Testis (tissue), 3 donors: ENCODE results near the gene PYCR2. TPM values are rescaled to one million over a fixed set of nuclear protein-coding genes. Genes with fewer than 3 reads are reported as not detected.

Experiments
- DNase-seq: peaks from one replicate; pipeline ENCODE4 v3.0.0-alpha.2; 2019
- H3K27ac ChIP-seq, 2 donors: fragments of 200-600 bp; sonication (generic); one replicate each; pipeline ENCODE4 v1.5.1; 2019
- H3K27me3 ChIP-seq: fragments of 200-600 bp; sonication (generic); one replicate; pipeline ENCODE4 v1.5.1; 2019
- H3K36me3 ChIP-seq: fragments of 200-600 bp; sonication (generic); one replicate; pipeline ENCODE4 v1.5.1; 2017; ENCODE audit warnings: low read depth; ENCODE audit errors: missing control alignments
- H3K4me1 ChIP-seq: fragments of 200-600 bp; sonication (generic); one replicate; pipeline ENCODE4 v1.5.1; 2019
- H3K4me3 ChIP-seq, 2 donors: fragments of 200-600 bp; sonication (generic); one replicate each; pipeline ENCODE4 v1.5.1; 2017 to 2019
- H3K9me3 ChIP-seq: fragments of 200-600 bp; sonication (generic); one replicate; pipeline ENCODE4 v1.5.1; 2017
- POLR2A ChIP-seq: fragments of 450-650 bp; IDR thresholded peaks from one replicate; pipeline ENCODE4 v1.6.1; 2017; ENCODE audit warnings: antibody characterized with exemption, mild to moderate bottlenecking, moderate library complexity
- WGBS, 2 donors: methylation state at CpG; one replicate each; pipeline ENCODE4 v1.1.5; 2018; 5-methylcytosine and 5-hydroxymethylcytosine counted together
- intact Hi-C: fragments of 100-400 bp; cut with DNase I; formaldehyde crosslinking; loops from one replicate; pipeline ENCODE4 v1.15.1; 2023; ENCODE audit warnings: low total_unique reads
- polyA plus RNA-seq: library from polyadenylated mRNA; stranded (reverse); fragments of 350-450 nt; fragmentation: Illumina TruSeq; extraction: RNeasy Lipid Tissue Mini Kit (QIAGEN cat#74804); gene quantifications from one replicate; pipeline ENCODE4 v1.2.3, GENCODE V29; 2014; ENCODE audit warnings: low read depth, low replicate concordance; ENCODE audit not compliant: insufficient read depth
- total RNA-seq, 2 donors: library from RNA; depleted of rRNA; stranded (reverse); fragments of >200 nt; gene quantifications; one replicate each; pipeline ENCODE4 v1.2.3, GENCODE V29; 2016
- TF ChIP-seq, protein P1 (sequence below), 3 experiments: fragments of 450-650 bp in 2 of 3; fragments of 200-600 bp in 1 of 3; sonication (generic) in 1 of 3; IDR thresholded peaks; one replicate each; pipeline ENCODE4 v1.5.1; 2016 to 2019; ENCODE audit warnings: antibody characterized with exemption in 3 of 3, mild to moderate bottlenecking in 2 of 3, moderate library complexity in 1 of 3

Gene PYCR2
- total and polyA plus RNA-seq, 3 donors from 2014 or later, result 60.7 to 85.3 (median 64.2) TPM

DNA sequence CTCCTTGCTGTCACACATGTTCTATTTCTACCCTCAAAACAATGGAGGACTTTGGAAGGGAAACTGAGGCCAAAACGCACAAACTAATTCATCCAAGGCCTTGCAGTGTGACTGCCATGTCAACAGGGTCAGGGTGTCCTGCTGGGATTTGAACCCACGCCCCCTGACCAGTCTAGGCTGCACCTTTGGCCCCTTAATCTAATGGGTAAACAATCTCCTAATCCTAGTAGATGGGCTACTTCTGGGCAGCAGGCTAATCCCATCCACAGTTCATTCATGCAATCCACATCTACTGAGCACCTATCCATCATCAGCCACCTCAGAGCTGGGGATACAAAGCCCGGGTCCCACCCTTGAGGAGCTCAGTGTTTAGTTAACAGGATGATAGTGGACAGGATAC, 34.0 kb upstream of the PYCR2 start:
- TF ChIP-seq, protein P1, sequence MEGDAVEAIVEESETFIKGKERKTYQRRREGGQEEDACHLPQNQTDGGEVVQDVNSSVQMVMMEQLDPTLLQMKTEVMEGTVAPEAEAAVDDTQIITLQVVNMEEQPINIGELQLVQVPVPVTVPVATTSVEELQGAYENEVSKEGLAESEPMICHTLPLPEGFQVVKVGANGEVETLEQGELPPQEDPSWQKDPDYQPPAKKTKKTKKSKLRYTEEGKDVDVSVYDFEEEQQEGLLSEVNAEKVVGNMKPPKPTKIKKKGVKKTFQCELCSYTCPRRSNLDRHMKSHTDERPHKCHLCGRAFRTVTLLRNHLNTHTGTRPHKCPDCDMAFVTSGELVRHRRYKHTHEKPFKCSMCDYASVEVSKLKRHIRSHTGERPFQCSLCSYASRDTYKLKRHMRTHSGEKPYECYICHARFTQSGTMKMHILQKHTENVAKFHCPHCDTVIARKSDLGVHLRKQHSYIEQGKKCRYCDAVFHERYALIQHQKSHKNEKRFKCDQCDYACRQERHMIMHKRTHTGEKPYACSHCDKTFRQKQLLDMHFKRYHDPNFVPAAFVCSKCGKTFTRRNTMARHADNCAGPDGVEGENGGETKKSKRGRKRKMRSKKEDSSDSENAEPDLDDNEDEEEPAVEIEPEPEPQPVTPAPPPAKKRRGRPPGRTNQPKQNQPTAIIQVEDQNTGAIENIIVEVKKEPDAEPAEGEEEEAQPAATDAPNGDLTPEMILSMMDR (IDR thresholded peaks at IDR 0.05), result no peak
- Histone ChIP-seq H3K36me3 (no peaks in the 10 kb centered on the region), H3K27me3 (no peaks in the 10 kb centered on the region), H3K4me3 (no peak overlapping the region), H3K27ac (no peak overlapping the region), H3K4me1 (no peaks in the 10 kb centered on the region), H3K9me3 (no peaks in the 10 kb centered on the region)
- DNase-seq, result no peak
- intact Hi-C loops, result no loop called here
- 90 to 94% methylated on average over 3 of the region's 3 CpGs for WGBS, 2 donors

DNA sequence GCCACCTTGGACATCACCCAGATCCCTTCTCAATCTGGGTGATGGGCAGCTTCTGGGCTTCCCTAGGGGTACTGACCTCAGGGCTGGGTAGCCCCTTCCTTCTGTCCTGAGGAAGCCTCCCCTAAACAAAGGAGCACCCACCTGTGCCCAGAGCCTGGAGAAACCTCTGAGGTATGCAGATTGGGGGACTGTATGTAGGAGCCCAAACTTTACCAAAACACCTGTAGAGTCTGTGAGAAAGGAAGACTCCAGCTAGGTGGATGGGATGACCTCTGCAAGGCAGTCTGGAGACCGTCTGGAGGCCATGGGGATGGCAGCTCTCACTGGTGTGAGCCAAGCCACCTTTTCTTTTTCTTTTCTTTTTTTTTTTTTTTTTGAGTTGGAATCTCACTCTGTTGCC, 30.7 kb upstream of the PYCR2 start:
- no peak overlapping the region for H3K27ac ChIP-seq
- H3K27me3 ChIP-seq, result no peaks in the 10 kb centered on the region
- intact Hi-C loops, result no loop called here
- H3K4me3 ChIP-seq, result no peak overlapping the region
- no peaks in the 10 kb centered on the region for H3K9me3 ChIP-seq
- DNase-seq, result no peak
- H3K36me3 ChIP-seq, result no peaks in the 10 kb centered on the region
- no peaks in the 10 kb centered on the region for H3K4me1 ChIP-seq
- WGBS, 2 donors, result 69 to 95% methylated on average over 1 of the region's 1 CpG
- TF ChIP-seq POLR2A, result no peak
- TF ChIP-seq, protein P1 (IDR thresholded peaks at IDR 0.05), result no peak

DNA sequence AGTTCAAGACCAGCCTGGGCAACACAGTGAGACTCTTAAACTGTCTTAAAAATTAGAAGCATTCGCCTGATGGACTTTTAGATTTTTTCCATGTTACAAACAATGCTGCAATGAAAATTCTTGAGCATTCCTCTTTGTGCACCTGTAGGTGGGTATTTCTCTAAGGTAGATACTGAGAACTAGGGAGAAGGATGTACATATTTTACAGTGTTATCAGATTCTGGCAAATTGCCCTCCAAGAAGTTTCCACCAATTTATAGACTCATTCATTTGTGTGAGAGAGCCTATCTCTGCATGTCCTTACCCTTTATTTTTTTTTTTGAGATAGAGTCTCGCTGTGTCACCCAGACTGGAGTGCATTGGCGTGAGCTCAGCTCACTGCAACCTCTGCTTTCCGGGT, 29.3 kb upstream of the PYCR2 start:
- no peak overlapping the region for H3K4me3 ChIP-seq
- WGBS, 2 donors, result 84 to 96% methylated on average over 4 of the region's 4 CpGs
- no peaks in the 10 kb centered on the region for H3K4me1 ChIP-seq
- TF ChIP-seq, protein P1 (IDR thresholded peaks at IDR 0.05), result no peak
- no peak for TF ChIP-seq POLR2A
- intact Hi-C loops, result no loop called here
- H3K36me3 ChIP-seq, result no peaks in the 10 kb centered on the region
- no peaks in the 10 kb centered on the region for H3K9me3 ChIP-seq
- no peak for DNase-seq
- H3K27ac ChIP-seq, result no peak overlapping the region
- H3K27me3 ChIP-seq, result no peaks in the 10 kb centered on the region

DNA sequence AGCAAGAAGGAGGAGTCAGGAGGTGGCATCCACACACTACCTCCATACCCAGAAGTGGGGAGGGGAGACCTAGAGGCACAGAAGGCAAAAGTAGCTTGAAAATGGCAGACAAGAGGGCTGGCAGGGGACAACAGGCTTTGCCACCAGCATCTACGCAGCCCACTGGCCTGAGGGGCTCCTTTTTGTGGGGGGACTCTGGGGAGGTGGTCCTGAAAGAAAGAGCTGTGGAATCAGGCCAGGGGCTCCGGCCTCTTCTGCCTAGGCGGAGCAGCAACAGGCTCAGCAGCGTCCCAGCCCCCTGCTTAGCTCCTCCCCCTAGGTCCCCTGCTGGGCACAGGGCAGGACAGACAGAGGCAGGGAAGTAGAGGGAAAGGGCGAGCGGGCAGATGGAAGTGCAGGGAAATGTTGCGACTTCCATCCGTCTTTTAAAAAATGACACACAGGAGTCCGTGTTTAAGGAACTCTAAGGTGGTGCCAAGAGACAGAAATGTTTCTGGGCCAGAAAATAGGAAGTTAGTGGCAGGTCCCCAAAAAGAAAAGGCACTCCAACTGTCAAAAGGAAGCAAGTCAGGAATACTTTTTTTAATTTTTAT, 27.0 kb upstream of the PYCR2 start:
- H3K4me3 ChIP-seq, result no peak overlapping the region
- H3K4me1 ChIP-seq, result no peaks in the 10 kb centered on the region
- no peaks in the 10 kb centered on the region for H3K9me3 ChIP-seq
- intact Hi-C loops, result no loop called here
- no peaks in the 10 kb centered on the region for H3K27me3 ChIP-seq
- WGBS, 2 donors, result 76 to 87% methylated on average over 7 to 9 of the region's 9 CpGs
- H3K27ac ChIP-seq, result no peak overlapping the region
- TF ChIP-seq POLR2A, result no peak
- TF ChIP-seq, protein P1 (IDR thresholded peaks at IDR 0.05), result no peak
- no peaks in the 10 kb centered on the region for H3K36me3 ChIP-seq
- no peak for DNase-seq

DNA sequence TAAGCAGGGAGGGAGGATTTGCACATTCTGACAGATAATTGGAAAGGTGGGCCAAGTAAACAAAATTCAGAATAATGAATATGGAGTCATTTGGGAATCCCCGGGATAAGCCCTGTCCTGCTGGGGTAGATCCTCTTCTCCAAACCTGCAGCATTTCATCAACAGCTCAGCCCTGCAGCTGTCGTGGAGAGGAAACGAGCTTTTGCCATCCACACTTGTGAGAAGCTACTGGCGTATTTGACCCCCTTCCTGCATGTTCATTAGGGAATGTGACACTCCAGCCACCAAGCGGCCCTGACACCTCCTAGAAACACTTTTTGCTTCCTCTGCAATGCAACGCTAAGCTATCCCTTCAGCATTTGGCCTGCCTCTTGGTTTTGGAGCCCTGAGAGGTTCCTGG, 25.0 kb upstream of the PYCR2 start:
- intact Hi-C loops, result no loop called here
- 71 to 73% methylated on average over 5 to 6 of the region's 6 CpGs for WGBS, 2 donors
- TF ChIP-seq POLR2A, result no peak
- TF ChIP-seq, protein P1 (IDR thresholded peaks at IDR 0.05), result no peak
- no peaks in the 10 kb centered on the region for H3K36me3 ChIP-seq
- H3K9me3 ChIP-seq, result no peaks in the 10 kb centered on the region
- H3K4me3 ChIP-seq, result no peak overlapping the region
- H3K27me3 ChIP-seq, result no peaks in the 10 kb centered on the region
- DNase-seq, result no peak
- no peaks in the 10 kb centered on the region for H3K4me1 ChIP-seq
- no peak overlapping the region for H3K27ac ChIP-seq
